NCI-H1048 (cell line): ENCODE data around the gene LETM1.

Source experiments
- DNase-seq: peaks from one replicate; lab custom pipeline; 2025; lab: John Stamatoyannopoulos, UW

Gene LETM1

GRCh38 chr4:1825326-1825725 is 30.6 kb downstream of the LETM1 start:
- DNase-seq, result no peak

DNA sequence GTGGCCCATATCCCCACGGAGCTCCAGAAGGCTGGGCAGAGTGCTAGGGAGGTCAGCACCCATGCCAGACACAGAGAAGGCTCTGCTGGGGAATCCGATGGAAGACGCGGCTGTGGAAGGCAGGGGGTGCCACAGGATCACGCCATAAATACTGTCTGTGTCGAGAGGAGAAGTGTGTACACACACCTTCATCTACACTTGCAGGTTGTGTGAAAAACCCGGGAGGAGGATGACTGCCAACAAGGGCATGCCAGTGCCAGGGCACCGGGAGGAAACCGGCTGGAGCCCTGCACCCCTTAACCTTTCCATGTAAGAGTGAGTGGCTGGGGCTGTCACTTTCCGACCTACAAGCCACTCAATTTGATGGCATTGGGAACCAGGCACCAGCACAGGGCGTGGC is 31.2 kb downstream of the LETM1 start:
- no peak for DNase-seq

- DNase-seq, result no peak
Measured at GRCh38 chr4:1823545-1823932, 32.4 kb downstream of the LETM1 start.

- no peak for DNase-seq
Measured at GRCh38 chr4:1822568-1823544, 33.1 kb downstream of the LETM1 start.

DNA sequence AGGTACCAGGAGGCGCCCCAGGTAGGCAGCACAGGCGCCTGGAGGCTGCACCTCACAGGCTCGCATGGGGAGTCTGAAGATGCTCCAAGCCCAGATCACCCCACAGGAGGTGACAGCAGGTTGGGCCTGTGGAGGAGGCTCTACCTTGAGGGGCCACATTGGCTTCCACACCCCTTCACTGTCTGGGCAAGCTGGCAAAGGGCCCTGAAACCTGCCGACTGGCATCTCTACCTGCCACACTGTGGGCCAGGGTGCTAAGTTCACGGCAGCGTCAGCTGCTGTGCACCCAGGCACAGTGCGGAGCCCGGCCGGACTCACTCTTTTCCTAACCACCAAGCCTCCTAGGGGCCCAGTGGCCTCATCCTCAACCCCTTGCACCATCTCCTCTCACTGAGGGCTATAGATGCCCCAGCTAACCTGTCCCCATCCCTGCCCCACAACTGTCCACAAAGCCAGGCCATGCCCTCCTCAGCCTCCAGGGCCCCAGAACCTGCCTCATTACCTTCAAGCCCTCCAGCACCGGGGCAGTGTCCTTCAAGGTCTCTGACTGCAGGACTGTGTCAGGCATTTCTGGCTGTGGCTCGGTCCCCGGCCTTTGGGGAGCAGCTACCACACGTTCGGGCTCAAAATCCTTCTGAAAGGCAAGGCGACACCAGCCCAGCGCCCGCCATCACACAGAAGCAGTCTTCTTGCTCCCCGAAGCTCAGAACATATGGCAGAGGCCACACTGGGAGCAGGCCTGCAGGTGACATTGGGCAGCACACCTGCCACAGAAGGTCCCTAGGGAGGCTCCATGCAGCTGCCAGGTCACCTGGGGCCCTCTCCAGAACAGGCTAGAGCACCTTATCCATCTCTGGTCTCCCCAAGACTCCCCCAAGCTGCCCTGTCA is 34.0 kb downstream of the LETM1 start:
- DNase-seq, result no peak

- no peak for DNase-seq
Measured at GRCh38 chr4:1819816-1820215, 36.1 kb downstream of the LETM1 start.

DNA sequence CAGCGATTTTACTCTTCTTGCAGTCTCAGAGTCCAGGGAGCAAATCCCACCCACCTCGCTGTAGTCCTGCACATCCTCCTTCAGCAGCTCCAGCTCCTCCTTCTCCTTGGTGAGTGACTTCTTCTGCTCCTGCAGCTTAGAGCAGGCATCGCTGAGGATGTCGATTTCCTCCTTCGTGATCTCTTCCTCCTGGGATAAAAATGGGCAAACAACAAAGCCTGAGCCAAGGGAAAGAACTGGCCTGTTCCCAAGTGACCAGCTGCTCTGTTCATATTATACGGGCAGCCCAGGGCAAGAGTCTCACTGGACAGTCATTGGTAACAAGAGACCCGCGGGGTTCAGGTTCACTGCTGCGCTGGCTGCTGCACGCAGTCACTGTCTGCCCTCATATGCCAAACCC is 36.7 kb downstream of the LETM1 start:
- no peak for DNase-seq

DNA sequence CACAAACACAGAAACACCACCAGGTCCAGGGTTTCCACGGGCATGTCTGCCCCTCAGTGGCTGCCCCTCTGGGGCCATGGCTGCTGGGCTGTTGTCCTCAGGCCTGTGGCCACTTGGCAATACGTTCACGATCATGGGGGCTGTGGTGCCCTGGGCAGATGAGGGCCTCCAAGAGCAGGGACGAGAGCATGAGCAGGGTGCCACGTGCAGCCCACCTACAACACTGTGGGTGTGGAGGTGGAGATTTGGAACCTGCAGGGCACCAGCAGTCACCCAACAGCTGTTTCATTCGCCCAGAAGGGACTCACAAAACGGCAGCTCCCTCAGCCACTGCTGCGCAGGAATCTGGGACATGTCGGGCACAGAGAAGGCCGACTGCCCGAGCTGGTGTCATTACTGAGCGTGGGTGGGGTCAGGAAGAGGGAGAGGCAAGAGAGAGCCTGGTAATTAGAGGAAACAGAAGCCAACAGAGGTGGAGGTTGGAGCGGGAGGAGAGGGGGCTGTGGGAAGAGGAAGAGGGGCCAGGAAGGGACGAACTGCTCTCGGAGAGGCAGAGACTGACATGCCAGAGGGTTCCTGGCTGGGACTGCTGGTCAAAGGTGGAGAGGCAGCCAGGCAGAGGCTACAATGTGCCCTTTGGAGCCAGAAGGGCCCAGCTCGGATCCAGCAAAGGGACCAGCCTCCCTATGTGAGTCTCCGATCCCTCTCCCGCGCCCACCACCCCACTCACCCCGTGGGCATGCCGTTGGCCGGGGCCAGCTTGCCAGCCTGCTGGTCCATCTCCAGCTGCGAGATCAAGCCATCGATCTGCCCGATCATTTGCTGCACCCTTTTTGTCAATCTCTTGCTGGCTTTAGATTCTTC is 39.7 kb downstream of the LETM1 start:
- DNase-seq, result no peak

DNA sequence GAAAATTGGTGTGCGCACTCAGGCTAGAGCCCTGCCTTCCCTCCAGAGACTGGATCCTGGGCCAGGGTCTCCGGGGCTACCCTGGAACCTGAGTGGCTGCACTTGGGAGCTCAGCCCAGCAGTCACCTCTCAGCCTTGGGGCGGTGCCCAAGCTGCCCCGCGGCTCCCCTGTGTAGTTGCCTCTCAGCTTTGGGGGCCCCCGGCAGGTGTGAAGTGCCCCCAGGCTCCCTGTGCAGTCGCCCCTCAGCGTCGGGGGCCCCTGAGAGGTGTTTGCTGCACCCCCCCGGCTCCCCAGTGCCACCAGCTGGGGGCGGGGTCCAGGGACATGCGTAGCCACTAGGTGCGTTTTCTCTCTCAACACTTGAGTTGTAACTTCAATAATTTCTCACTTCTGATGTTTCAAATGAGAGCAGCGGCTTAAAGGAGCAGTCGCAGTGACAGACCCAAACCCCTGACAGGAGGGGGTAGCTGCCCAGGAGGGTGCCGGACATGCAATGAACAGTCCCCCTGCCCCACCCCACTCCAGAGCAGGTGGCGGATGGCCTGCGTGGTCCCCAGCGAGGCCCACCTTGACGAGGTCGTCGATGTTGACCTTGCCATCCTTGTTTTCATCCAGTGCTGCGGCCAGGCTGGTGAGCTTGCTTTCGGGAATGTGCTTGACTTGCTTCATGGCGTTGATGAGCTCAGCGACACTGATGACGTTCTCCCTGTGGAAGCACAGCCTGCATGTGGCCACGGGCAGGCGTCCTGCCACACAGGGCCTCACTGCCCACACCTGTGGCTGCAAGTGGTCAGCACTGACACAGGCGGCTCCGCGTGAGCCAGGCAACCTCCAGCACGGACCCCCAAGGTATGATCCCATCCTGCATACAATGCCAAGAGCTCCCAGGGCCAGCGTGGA is 40.6 kb downstream of the LETM1 start:
- DNase-seq, result no peak

DNA sequence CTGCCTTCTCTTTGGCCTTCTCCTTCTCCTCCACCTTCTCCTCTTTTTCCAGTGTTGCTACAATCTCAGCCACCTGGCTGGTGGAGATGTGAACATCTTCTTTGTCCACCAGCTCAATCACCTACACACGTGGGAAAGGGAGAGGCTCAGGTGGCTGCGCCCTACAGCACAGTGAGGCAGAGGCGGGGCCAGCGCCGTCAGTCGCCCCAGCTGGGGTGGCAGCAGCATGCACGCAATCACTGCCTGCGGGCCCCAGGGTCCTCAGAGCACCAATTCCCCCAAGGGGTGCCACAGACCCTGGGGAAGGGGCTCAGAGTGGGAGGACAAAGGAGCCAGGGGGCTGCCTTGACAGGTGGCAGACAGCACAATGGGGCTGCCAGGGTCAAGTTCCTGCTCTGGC is 41.5 kb downstream of the LETM1 start:
- no peak for DNase-seq

GRCh38 chr4:1813915-1814314 is 42.0 kb downstream of the LETM1 start:
- DNase-seq, result no peak

- no peak for DNase-seq
Measured at GRCh38 chr4:1813231-1813630, 42.7 kb downstream of the LETM1 start.

GRCh38 chr4:1812720-1813119 is 43.2 kb downstream of the LETM1 start:
- DNase-seq, result no peak

GRCh38 chr4:1810765-1811164 is 45.2 kb downstream of the LETM1 start:
- DNase-seq, result no peak

GRCh38 chr4:1809754-1810502 is 46.0 kb downstream of the LETM1 start:
- no peak for DNase-seq

DNA sequence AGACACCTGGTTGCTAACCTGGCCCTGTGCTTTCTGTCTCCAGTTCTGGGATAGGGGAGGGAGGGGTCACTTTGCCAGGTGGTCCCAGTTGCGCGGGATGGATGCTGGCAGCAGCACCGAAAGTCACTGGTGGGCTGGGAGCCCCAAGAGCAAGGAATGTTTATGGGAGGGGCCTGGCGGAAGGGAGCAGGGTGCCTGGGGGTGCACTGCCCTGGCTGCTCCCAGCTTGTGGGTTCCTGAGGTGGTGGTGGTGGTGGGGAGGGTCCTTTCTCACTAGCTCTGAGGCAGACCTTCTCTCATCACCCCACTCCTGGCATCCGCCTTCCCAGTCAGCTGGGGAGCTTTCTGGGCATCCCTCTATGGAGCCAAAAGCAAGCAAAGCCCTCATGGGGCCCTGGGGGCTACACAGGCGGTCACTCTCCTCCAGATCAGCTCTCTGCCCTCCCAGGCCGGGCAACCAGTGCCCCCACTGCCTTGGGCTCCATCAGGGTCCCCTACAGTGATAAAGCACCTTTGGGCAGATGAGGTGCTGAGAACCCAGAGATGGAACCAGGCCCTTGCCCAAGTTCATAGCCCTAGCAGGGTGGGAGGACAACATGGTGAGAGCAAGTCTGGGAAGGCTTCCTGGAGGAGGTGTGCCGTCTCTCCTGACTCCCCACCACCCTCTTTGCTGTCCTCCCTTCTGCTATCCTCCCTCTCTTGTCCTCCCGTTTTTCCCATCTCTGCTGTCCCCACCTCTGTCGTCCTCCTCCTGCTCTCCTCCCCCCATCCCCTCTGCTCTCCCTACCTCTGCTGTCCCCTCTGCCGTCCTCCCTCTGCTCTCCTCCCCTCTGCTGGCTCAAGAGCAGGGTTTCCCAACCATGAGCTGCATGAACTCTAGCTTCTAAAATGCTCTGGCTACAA is 46.9 kb downstream of the LETM1 start:
- no peak for DNase-seq

DNA sequence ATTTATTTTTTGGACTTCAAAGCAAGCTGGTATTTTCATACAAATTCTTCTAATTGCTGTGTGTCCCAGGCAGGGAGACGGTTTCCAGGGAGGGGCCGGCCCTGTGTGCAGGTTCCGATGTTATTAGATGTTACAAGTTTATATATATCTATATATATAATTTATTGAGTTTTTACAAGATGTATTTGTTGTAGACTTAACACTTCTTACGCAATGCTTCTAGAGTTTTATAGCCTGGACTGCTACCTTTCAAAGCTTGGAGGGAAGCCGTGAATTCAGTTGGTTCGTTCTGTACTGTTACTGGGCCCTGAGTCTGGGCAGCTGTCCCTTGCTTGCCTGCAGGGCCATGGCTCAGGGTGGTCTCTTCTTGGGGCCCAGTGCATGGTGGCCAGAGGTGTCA is 47.6 kb downstream of the LETM1 start:
- DNase-seq, result no peak

GRCh38 chr4:1807332-1807777 is 48.6 kb downstream of the LETM1 start:
- DNase-seq, result no peak
